KMS-11 (cell line): ENCODE results near the gene ADAMTSL2.

ENCODE experiments used
- H2AFZ ChIP-seq: fragments of 200-600 bp; sonication (generic); 2 replicates; pipeline ENCODE4 v1.6.1; 2016; ENCODE audit warnings: antibody characterized with exemption, mixed run types, low read depth
- H3K27ac ChIP-seq: fragments of 200-600 bp; sonication (generic); 2 replicates; pipeline ENCODE4 v1.6.1; 2016; ENCODE audit warnings: mild to moderate bottlenecking, mixed run types
- H3K27me3 ChIP-seq: fragments of 200-600 bp; sonication (generic); 2 replicates; pipeline ENCODE4 v1.6.1; 2017; ENCODE audit warnings: mild to moderate bottlenecking, low read depth, mixed run types, moderate library complexity; ENCODE audit not compliant: insufficient read depth
- H3K36me3 ChIP-seq: fragments of 200-600 bp; sonication (generic); 2 replicates; pipeline ENCODE4 v1.6.1; 2017; ENCODE audit warnings: mild to moderate bottlenecking, mixed run types; ENCODE audit not compliant: insufficient read depth
- H3K4me1 ChIP-seq: fragments of 200-600 bp; sonication (generic); 2 replicates; pipeline ENCODE4 v1.6.1; 2016; ENCODE audit warnings: mild to moderate bottlenecking, low read depth, mixed run types; ENCODE audit not compliant: poor library complexity, severe bottlenecking
- H3K4me2 ChIP-seq: fragments of 200-600 bp; sonication (generic); 2 replicates; pipeline ENCODE4 v1.7.0; 2016; ENCODE audit warnings: mild to moderate bottlenecking, mixed run types
- H3K4me3 ChIP-seq: fragments of 200-600 bp; sonication (generic); IDR thresholded peaks from 2 replicates; pipeline ENCODE4 v1.6.1; 2017; ENCODE audit warnings: low read depth, low read length, mixed read lengths; ENCODE audit not compliant: insufficient read depth
- H3K79me2 ChIP-seq: fragments of 200-600 bp; sonication (generic); 2 replicates; pipeline ENCODE4 v1.6.1; 2016; ENCODE audit warnings: low read depth, mixed run types; ENCODE audit not compliant: insufficient read depth
- H3K9ac ChIP-seq: fragments of 200-600 bp; sonication (generic); 2 replicates; pipeline ENCODE4 v1.6.1; 2016; ENCODE audit warnings: mild to moderate bottlenecking, mixed run types
- H4K20me1 ChIP-seq: fragments of 200-600 bp; sonication (generic); 2 replicates; pipeline ENCODE4 v1.6.1; 2016; ENCODE audit warnings: mild to moderate bottlenecking, mixed run types; ENCODE audit not compliant: insufficient read depth
- CTCF ChIP-seq: fragments of 200-600 bp; sonication (generic); conservative IDR thresholded peaks from 2 replicates; pipeline ENCODE4 v1.6.1; 2017; ENCODE audit warnings: low read depth, mild to moderate bottlenecking, antibody characterized with exemption, low read length, moderate library complexity, mixed read lengths

The ADAMTSL2 gene

GRCh38 chr9:133583111-133583510, 48.6 kb downstream of the ADAMTSL2 start:
- H3K36me3 ChIP-seq: no peaks in the 10 kb centered on the region
- no peak overlapping the region for H3K4me2 ChIP-seq
- H3K27me3 ChIP-seq: peaks cover 58% of the 10 kb centered on the region
- no peak overlapping the region for H3K4me3 ChIP-seq
- no peaks in the 10 kb centered on the region for H4K20me1 ChIP-seq
- H3K79me2 ChIP-seq: no peaks in the 10 kb centered on the region
- no peaks in the 10 kb centered on the region for H3K4me1 ChIP-seq
- H2AFZ ChIP-seq: no peak overlapping the region
- no peak overlapping the region for H3K27ac ChIP-seq
- H3K9ac ChIP-seq: no peak overlapping the region
- no peak for TF ChIP-seq CTCF

- Histone ChIP-seq H3K79me2 (no peaks in the 10 kb centered on the region), H3K4me2 (no peak overlapping the region), H3K27ac (no peak overlapping the region), H3K27me3 (peaks cover 54% of the 10 kb centered on the region), H4K20me1 (no peaks in the 10 kb centered on the region), H3K36me3 (no peaks in the 10 kb centered on the region), H2AFZ (no peak overlapping the region), H3K9ac (no peak overlapping the region), H3K4me1 (no peaks in the 10 kb centered on the region), H3K4me3 (no peak overlapping the region)
- TF ChIP-seq CTCF: no peak
Measured at GRCh38 chr9:133583586-133583985, 49.1 kb downstream of the ADAMTSL2 start.

- no peak overlapping the region for H3K4me2 ChIP-seq
- no peaks in the 10 kb centered on the region for H3K4me1 ChIP-seq
- no peak overlapping the region for H3K27ac ChIP-seq
- peaks cover 51% of the 10 kb centered on the region; the same call in 1 of the 2 replicates for H3K27me3 ChIP-seq
- H3K9ac ChIP-seq: no peak overlapping the region
- no peak overlapping the region for H3K4me3 ChIP-seq
- H2AFZ ChIP-seq: no peak overlapping the region
- H3K79me2 ChIP-seq: no peaks in the 10 kb centered on the region
- TF ChIP-seq CTCF: no peak
- H4K20me1 ChIP-seq: no peaks in the 10 kb centered on the region
- no peaks in the 10 kb centered on the region for H3K36me3 ChIP-seq
Measured at GRCh38 chr9:133584167-133584558, 49.7 kb downstream of the ADAMTSL2 start.

- Histone ChIP-seq H3K9ac (no peak overlapping the region), H4K20me1 (no peaks in the 10 kb centered on the region), H3K4me1 (no peaks in the 10 kb centered on the region), H3K4me2 (no peak overlapping the region), H3K36me3 (no peaks in the 10 kb centered on the region), H3K79me2 (no peaks in the 10 kb centered on the region), H3K4me3 (no peak overlapping the region), H3K27ac (no peak overlapping the region), H2AFZ (no peak overlapping the region), H3K27me3 (peaks cover 48% of the 10 kb centered on the region; the same call in 1 of the 2 replicates)
- TF ChIP-seq CTCF: no peak
Measured at GRCh38 chr9:133584559-133585476, 50.3 kb downstream of the ADAMTSL2 start.
